HepG2 (cell line): ENCODE measurements around the gene ARMC2. TPM values are rescaled to one million over a fixed set of nuclear protein-coding genes. Genes with fewer than 3 reads are reported as not detected.

ENCODE experiments used
- ATRX ChIP-seq: sonication (generic); formaldehyde crosslinking; IDR thresholded peaks from 2 replicates; pipeline ENCODE4 v1.4.0; 2020; ENCODE audit warnings: missing genetic modification reagents, borderline replicate concordance
- EEA1 ChIP-seq: sonication (generic); formaldehyde crosslinking; IDR thresholded peaks from 2 replicates; pipeline ENCODE4 v1.5.1; 2020; ENCODE audit warnings: mild to moderate bottlenecking, missing genetic modification reagents, borderline replicate concordance
- EZH2 ChIP-seq: conservative IDR thresholded peaks from 2 replicates; pipeline ENCODE4 v1.6.1; 2012; ENCODE audit warnings: mild to moderate bottlenecking, low read depth, low read length, moderate library complexity
- HHEX ChIP-seq: IDR thresholded peaks from 2 replicates; pipeline ENCODE4 v1.6.1; 2016; ENCODE audit warnings: control low read depth
- MXI1 ChIP-seq: IDR thresholded peaks from 3 replicates; pipeline ENCODE4 v1.6.1; 2012; ENCODE audit warnings: low read depth, low read length, inconsistent platforms, borderline replicate concordance
- NFIC ChIP-seq: IDR thresholded peaks from 2 replicates; pipeline ENCODE4 v1.6.1; 2012; ENCODE audit warnings: mild to moderate bottlenecking, low read length, inconsistent platforms
- PCBP2 ChIP-seq: fragments of 200-400 bp; formaldehyde crosslinking; optimal IDR thresholded peaks from 2 replicates; pipeline ENCODE3; 2018; ENCODE audit warnings: low read length, low read depth; ENCODE audit not compliant: poor library complexity, severe bottlenecking
- ZFY ChIP-seq: sonication (generic); formaldehyde crosslinking; IDR thresholded peaks from 2 replicates; pipeline ENCODE4 v1.4.0; 2020; ENCODE audit warnings: missing genetic modification reagents
- ZMYM4 ChIP-seq: sonication (generic); formaldehyde crosslinking; IDR thresholded peaks from 2 replicates; pipeline ENCODE4 v1.8.1; 2023; ENCODE audit warnings: mild to moderate bottlenecking, missing genetic modification reagents
- ZNF343 ChIP-seq: sonication (generic); formaldehyde crosslinking; IDR thresholded peaks from 2 replicates; pipeline ENCODE4 v1.4.0; 2020; ENCODE audit warnings: mild to moderate bottlenecking, missing genetic modification reagents
- ZNF484 ChIP-seq: sonication (generic); formaldehyde crosslinking; IDR thresholded peaks from 2 replicates; pipeline ENCODE4 v1.5.1; 2020; ENCODE audit warnings: mild to moderate bottlenecking, low read depth, missing genetic modification reagents, borderline replicate concordance
- ZNF660 ChIP-seq: sonication (generic); formaldehyde crosslinking; IDR thresholded peaks from 2 replicates; pipeline ENCODE4 v1.5.1; 2020; ENCODE audit warnings: mild to moderate bottlenecking, low read depth, missing genetic modification reagents, borderline replicate concordance
- ZNF720 ChIP-seq: sonication (generic); formaldehyde crosslinking; IDR thresholded peaks from 2 replicates; pipeline ENCODE4 v1.4.0; 2020; ENCODE audit warnings: missing genetic modification reagents
- polyA plus RNA-seq, 8 experiments: library from polyadenylated mRNA; depleted of rRNA in 3 of 8; stranded (reverse) in 7 of 8; unstranded in 1 of 8; fragments of >200 nt; fragmentation: Illumina TruSeq in 4 of 8; extraction: Trizol in 4 of 8; gene quantifications; 2 replicates each; pipeline versions ENCODE4 v1.2.1 to v1.2.3, GENCODE V29; 2011 to 2016; ENCODE audit warnings: low read depth in 4 of 8, missing spikeins in 1 of 8, mixed read lengths in 1 of 8; ENCODE audit not compliant: insufficient read depth in 1 of 8
- total RNA-seq, 5 experiments: library from RNA; depleted of rRNA; stranded (reverse); fragments of >200 nt; fragmentation: Illumina TruSeq; extraction: Trizol; gene quantifications; 2 replicates each; pipeline ENCODE4 v1.2.3, GENCODE V29; 2016; ENCODE audit warnings: low read depth in 1 of 5
- TF ChIP-seq, protein P1 (sequence below): sonication (generic); formaldehyde crosslinking; IDR thresholded peaks from 2 replicates; pipeline ENCODE4 v1.4.0; 2020; ENCODE audit warnings: mild to moderate bottlenecking, missing genetic modification reagents
- TF ChIP-seq, protein P2 (sequence below), 2 experiments: fragments of 450-650 bp in 1 of 2; sonication (generic) in 1 of 2; formaldehyde crosslinking in 1 of 2; IDR thresholded peaks; 2 replicates each; pipeline versions ENCODE4 v1.6.1 to v1.8.0; 2016 to 2022; ENCODE audit warnings: antibody characterized with exemption in 1 of 2, mild to moderate bottlenecking in 1 of 2, missing genetic modification reagents in 1 of 2

ARMC2 gene
- total and polyA plus RNA-seq, 2 of the 13 experiments (the other 11 are each of a cell fraction or from before 2014, with no cell fraction given) = 1.4 to 3.2 TPM

DNA sequence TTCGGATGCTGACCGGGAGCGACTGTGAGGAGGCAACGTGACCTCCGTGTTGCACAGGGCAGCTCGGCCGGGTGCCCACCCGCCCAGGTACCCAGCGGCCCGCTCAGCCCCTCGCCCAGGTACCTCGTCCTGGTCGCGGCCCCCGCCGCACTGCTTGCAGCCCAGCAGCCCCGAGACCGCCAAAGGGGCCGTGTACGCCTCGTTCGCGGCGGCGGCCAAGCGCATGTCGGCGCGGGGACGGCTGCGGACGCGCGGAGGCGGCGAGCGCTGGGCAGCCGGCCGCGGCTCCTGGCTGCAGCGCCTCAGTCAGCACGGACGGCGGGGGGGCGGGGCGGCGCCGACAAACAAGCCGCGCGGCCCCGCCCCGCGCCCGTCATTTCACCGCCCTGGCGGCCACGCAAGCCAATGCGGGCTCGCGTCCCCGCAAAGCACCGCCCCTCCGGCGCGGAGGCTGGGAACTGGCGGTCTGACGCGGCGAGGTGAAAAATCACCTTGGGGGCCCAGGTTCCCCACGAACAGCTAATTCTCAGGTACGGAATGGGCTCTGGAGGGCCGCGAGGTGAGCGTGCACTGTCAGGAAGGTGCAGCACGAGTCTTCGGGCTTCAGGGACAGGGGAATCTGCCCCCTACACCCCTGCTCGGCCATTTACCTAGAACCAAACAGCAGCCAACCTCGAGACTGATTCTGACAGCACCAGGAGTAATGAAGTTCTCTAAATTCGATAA lies 161.2 kb downstream of the ARMC2 start (continued):
- TF ChIP-seq, protein P1, sequence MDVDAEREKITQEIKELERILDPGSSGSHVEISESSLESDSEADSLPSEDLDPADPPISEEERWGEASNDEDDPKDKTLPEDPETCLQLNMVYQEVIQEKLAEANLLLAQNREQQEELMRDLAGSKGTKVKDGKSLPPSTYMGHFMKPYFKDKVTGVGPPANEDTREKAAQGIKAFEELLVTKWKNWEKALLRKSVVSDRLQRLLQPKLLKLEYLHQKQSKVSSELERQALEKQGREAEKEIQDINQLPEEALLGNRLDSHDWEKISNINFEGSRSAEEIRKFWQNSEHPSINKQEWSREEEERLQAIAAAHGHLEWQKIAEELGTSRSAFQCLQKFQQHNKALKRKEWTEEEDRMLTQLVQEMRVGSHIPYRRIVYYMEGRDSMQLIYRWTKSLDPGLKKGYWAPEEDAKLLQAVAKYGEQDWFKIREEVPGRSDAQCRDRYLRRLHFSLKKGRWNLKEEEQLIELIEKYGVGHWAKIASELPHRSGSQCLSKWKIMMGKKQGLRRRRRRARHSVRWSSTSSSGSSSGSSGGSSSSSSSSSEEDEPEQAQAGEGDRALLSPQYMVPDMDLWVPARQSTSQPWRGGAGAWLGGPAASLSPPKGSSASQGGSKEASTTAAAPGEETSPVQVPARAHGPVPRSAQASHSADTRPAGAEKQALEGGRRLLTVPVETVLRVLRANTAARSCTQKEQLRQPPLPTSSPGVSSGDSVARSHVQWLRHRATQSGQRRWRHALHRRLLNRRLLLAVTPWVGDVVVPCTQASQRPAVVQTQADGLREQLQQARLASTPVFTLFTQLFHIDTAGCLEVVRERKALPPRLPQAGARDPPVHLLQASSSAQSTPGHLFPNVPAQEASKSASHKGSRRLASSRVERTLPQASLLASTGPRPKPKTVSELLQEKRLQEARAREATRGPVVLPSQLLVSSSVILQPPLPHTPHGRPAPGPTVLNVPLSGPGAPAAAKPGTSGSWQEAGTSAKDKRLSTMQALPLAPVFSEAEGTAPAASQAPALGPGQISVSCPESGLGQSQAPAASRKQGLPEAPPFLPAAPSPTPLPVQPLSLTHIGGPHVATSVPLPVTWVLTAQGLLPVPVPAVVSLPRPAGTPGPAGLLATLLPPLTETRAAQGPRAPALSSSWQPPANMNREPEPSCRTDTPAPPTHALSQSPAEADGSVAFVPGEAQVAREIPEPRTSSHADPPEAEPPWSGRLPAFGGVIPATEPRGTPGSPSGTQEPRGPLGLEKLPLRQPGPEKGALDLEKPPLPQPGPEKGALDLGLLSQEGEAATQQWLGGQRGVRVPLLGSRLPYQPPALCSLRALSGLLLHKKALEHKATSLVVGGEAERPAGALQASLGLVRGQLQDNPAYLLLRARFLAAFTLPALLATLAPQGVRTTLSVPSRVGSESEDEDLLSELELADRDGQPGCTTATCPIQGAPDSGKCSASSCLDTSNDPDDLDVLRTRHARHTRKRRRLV (CRISPR knock-in tag) = no peak
- TF ChIP-seq ZNF720 (CRISPR knock-in tag) (no peak), ZFY (CRISPR knock-in tag) (peak; percentile 87), ZNF484 (CRISPR knock-in tag) (no peak), NFIC (no peak), ZNF660 (no peak), EZH2 (no peak), ZMYM4 (CRISPR knock-in tag) (peak; percentile 72; the same call in 1 of the 2 replicates), ATRX (no peak), ZNF343 (CRISPR knock-in tag) (peak; percentile 55; the same call in 1 of the 2 replicates), MXI1 (peak; percentile 62; the same call in 1 of the 3 replicates), PCBP2 (no peak), HHEX (CRISPR knock-in tag) (no peak), EEA1 (CRISPR knock-in tag) (0 out of 2 replicates have a peak, but pooled peaks have one; percentile 31)
- TF ChIP-seq, protein P2, sequence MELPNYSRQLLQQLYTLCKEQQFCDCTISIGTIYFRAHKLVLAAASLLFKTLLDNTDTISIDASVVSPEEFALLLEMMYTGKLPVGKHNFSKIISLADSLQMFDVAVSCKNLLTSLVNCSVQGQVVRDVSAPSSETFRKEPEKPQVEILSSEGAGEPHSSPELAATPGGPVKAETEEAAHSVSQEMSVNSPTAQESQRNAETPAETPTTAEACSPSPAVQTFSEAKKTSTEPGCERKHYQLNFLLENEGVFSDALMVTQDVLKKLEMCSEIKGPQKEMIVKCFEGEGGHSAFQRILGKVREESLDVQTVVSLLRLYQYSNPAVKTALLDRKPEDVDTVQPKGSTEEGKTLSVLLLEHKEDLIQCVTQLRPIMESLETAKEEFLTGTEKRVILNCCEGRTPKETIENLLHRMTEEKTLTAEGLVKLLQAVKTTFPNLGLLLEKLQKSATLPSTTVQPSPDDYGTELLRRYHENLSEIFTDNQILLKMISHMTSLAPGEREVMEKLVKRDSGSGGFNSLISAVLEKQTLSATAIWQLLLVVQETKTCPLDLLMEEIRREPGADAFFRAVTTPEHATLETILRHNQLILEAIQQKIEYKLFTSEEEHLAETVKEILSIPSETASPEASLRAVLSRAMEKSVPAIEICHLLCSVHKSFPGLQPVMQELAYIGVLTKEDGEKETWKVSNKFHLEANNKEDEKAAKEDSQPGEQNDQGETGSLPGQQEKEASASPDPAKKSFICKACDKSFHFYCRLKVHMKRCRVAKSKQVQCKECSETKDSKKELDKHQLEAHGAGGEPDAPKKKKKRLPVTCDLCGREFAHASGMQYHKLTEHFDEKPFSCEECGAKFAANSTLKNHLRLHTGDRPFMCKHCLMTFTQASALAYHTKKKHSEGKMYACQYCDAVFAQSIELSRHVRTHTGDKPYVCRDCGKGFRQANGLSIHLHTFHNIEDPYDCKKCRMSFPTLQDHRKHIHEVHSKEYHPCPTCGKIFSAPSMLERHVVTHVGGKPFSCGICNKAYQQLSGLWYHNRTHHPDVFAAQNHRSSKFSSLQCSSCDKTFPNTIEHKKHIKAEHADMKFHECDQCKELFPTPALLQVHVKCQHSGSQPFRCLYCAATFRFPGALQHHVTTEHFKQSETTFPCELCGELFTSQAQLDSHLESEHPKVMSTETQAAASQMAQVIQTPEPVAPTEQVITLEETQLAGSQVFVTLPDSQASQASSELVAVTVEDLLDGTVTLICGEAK (IDR thresholded peaks at IDR 0.05) = no peak
- TF ChIP-seq, protein P2 (CRISPR knock-in tag; IDR thresholded peaks at IDR 0.05) = peak; percentile 67; the same call in 1 of the 2 replicates
